ENCODE data around the gene BRINP3.

- TF ChIP-seq CTCF (IDR thresholded peaks at IDR 0.05) (no peak), ZFX (IDR thresholded peaks at IDR 0.05; ENCODE audit: borderline replicate concordance) (no peak)
Measured at GRCh38 chr1:190140644-190141043, 337.0 kb downstream of the BRINP3 start.
